K562 (cell line): ENCODE data around the gene PRSS22. TPM values are rescaled to one million over a fixed set of nuclear protein-coding genes. Genes with fewer than 3 reads are reported as not detected.

Experiments
- ATAC-seq: fragments of 200-7000 bp; cut with Tn5 transposase; 3 replicates; pipeline ENCODE4 v1.9.1; 2020; ENCODE audit warnings: moderate library complexity
- BruUV-seq: library from RNA; stranded (reverse); fragments of 400-500 nt; replicated peaks from 2 replicates; lab custom pipeline; 2021; lab: Mats Ljungman, UMichigan
- CTCF ChIA-PET: fragments of 300-600 bp; formaldehyde crosslinking; extraction: SDS; loops from one replicate; lab custom pipeline; 2021; ENCODE audit warnings: low intra/inter-chr PET ratio; lab: Yijun Ruan, JAX
- POLR2A ChIA-PET: fragments of 300-600, 350-650 bp; sonication (Branson Sonifier 250); formaldehyde crosslinking; extraction: SDS; loops from one replicate; lab custom pipeline; 2021; ENCODE audit warnings: antibody characterized with exemption, inconsistent platforms; lab: Yijun Ruan, JAX
- DNase-seq, 4 experiments: peaks; one replicate each; pipeline versions ENCODE4 v3.0.0 to v3.0.0-alpha.2; 2011 to 2018; ENCODE audit warnings: low spot score in 3 of 4, mixed read lengths in 3 of 4; ENCODE audit errors: extremely low read depth in 1 of 4
- FAIRE-seq: peaks from 2 replicates; lab custom pipeline; 2011; peaks lifted over from hg19 to GRCh38; lab: Jason Lieb, UNC
- H2AFZ ChIP-seq: 2 replicates; pipeline ENCODE4 v1.6.0; 2011; ENCODE audit warnings: low read depth, low read length, control low read depth, inconsistent platforms
- H3K27ac ChIP-seq: fragments of 200-600 bp; 3 replicates; pipeline ENCODE4 v1.8.0; 2011; ENCODE audit warnings: low read depth, mild to moderate bottlenecking, control low read depth, inconsistent platforms, low read length, moderate library complexity, mixed read lengths; ENCODE audit errors: extremely low read depth
- H3K27me3 ChIP-seq, 2 experiments: fragments of 300-600 bp in 1 of 2; 2 replicates in 1 of 2; 3 replicates in 1 of 2; pipeline versions ENCODE4 v1.6.0 to v1.8.0; 2011; ENCODE audit warnings: inconsistent platforms in 2 of 2, low read length in 2 of 2, mild to moderate bottlenecking in 1 of 2, mixed read lengths in 1 of 2, moderate library complexity in 1 of 2; ENCODE audit not compliant: control insufficient read depth in 2 of 2, insufficient read depth in 2 of 2
- H3K36me3 ChIP-seq: fragments of 300-600 bp; 3 replicates; pipeline ENCODE4 v1.8.0; 2011; ENCODE audit warnings: mild to moderate bottlenecking, low read length, inconsistent platforms; ENCODE audit not compliant: control insufficient read depth, insufficient read depth
- H3K4me1 ChIP-seq, 2 experiments: fragments of 200-600 bp in 1 of 2; replicated peaks in 1 of 2; 2 replicates in 1 of 2; 3 replicates in 1 of 2; pipeline versions ENCODE4 v1.5.1 to v1.8.0; 2011; ENCODE audit warnings: inconsistent platforms in 2 of 2, low read length in 2 of 2, mild to moderate bottlenecking in 1 of 2, mixed read lengths in 1 of 2, moderate library complexity in 1 of 2; ENCODE audit not compliant: control insufficient read depth in 2 of 2, insufficient read depth in 2 of 2
- H3K4me2 ChIP-seq: 2 replicates; pipeline ENCODE4 v1.6.1; 2011; ENCODE audit warnings: low read length, control low read depth, inconsistent platforms, mixed read lengths; ENCODE audit not compliant: insufficient read depth
- H3K4me3 ChIP-seq: fragments of 200-600 bp; sonication (generic), shearing (Covaris generic); 2 replicates; pipeline ENCODE4 v1.5.1; 2016; ENCODE audit warnings: control low read depth, inconsistent platforms
- H3K79me2 ChIP-seq: fragments of 200-600 bp; 3 replicates; pipeline ENCODE4 v1.8.0; 2011; ENCODE audit warnings: low read length, inconsistent platforms; ENCODE audit not compliant: control insufficient read depth, insufficient read depth
- H3K9ac ChIP-seq, 2 experiments: 2 replicates each; pipeline versions ENCODE4 v1.6.0 to v1.6.1; 2011; ENCODE audit warnings: low read depth in 2 of 2, low read length in 2 of 2, control low read depth in 1 of 2, inconsistent platforms in 1 of 2, mild to moderate bottlenecking in 1 of 2, mixed read lengths in 1 of 2; ENCODE audit not compliant: insufficient read depth in 1 of 2
- H3K9me1 ChIP-seq: one replicate; pipeline ENCODE4 v1.6.0; 2011; ENCODE audit warnings: inconsistent platforms, mild to moderate bottlenecking, low read length, moderate library complexity; ENCODE audit not compliant: control insufficient read depth, insufficient read depth
- H3K9me3 ChIP-seq: replicated peaks from 2 replicates; pipeline ENCODE4 v1.5.1; 2011; ENCODE audit warnings: low read depth, low read length, inconsistent platforms; ENCODE audit not compliant: control insufficient read depth, insufficient read depth
- H4K20me1 ChIP-seq: replicated peaks from 2 replicates; pipeline ENCODE4 v1.6.1; 2011; ENCODE audit warnings: low read length, inconsistent platforms, mixed read lengths; ENCODE audit not compliant: control insufficient read depth, insufficient read depth
- BRF2 ChIP-seq: IDR thresholded peaks from 3 replicates; pipeline ENCODE4 v1.6.1; 2011; ENCODE audit warnings: borderline replicate concordance, mild to moderate bottlenecking; ENCODE audit not compliant: insufficient read length, insufficient read depth
- ESRRB ChIP-seq: fragments of 250-450 bp; sonication (Bioruptor Pico); IDR thresholded peaks from 2 replicates; pipeline ENCODE4 v1.5.0; 2020; ENCODE audit warnings: mild to moderate bottlenecking, moderate library complexity, borderline replicate concordance
- GABPB2 ChIP-seq: fragments of 250-450 bp; sonication (Bioruptor Pico); conservative IDR thresholded peaks from 2 replicates; pipeline ENCODE4 v1.5.1; 2021; ENCODE audit warnings: mild to moderate bottlenecking
- HSF4 ChIP-seq: fragments of 250-450 bp; sonication (Bioruptor Pico); IDR thresholded peaks from 2 replicates; pipeline ENCODE4 v2.1.2; 2022; ENCODE audit warnings: mild to moderate bottlenecking, moderate library complexity, borderline replicate concordance
- MAFG ChIP-seq: fragments of 450-650 bp; conservative IDR thresholded peaks from 2 replicates; pipeline ENCODE4 v1.6.1; 2016; ENCODE audit warnings: missing genetic modification characterization, missing compliant biosample characterization
- MXD1 ChIP-seq: fragments of 250-450 bp; sonication (Bioruptor Pico); IDR thresholded peaks from 2 replicates; pipeline ENCODE4 v1.8.0; 2021; ENCODE audit warnings: borderline replicate concordance, mild to moderate bottlenecking, moderate library complexity; ENCODE audit not compliant: poor library complexity, severe bottlenecking
- RBM15 ChIP-seq: fragments of 200-400 bp; formaldehyde crosslinking; IDR thresholded peaks from 2 replicates; pipeline ENCODE4 v1.6.1; 2018; ENCODE audit warnings: mild to moderate bottlenecking, low read length, moderate library complexity; ENCODE audit not compliant: insufficient read depth
- SMARCE1 ChIP-seq: fragments of 450-650 bp; IDR thresholded peaks from 2 replicates; pipeline ENCODE4 v1.7.1; 2016; ENCODE audit warnings: mild to moderate bottlenecking
- TAF15 ChIP-seq: fragments of 200-400 bp; formaldehyde crosslinking; IDR thresholded peaks from 2 replicates; pipeline ENCODE4 v1.6.1; 2017; ENCODE audit warnings: mild to moderate bottlenecking, low read depth, low read length, moderate library complexity
- USF2 ChIP-seq: sonication (generic); formaldehyde crosslinking; IDR thresholded peaks from 2 replicates; pipeline ENCODE4 v1.5.0; 2020; ENCODE audit warnings: missing genetic modification reagents
- ZBTB11 ChIP-seq, 3 experiments: fragments of 200-800 bp in 1 of 3; fragments of 250-450 bp in 1 of 3; fragments of 450-650 bp in 1 of 3; sonication (Bioruptor Pico) in 1 of 3; sonication (Bioruptor generic) in 1 of 3; formaldehyde crosslinking in 1 of 3; IDR thresholded peaks; 2 replicates each; pipeline versions ENCODE4 v1.6.1 to v1.8.0; 2016 to 2022; ENCODE audit warnings: mild to moderate bottlenecking in 2 of 3, missing genetic modification characterization in 2 of 3, missing compliant biosample characterization in 1 of 3, moderate library complexity in 1 of 3
- ZNF224 ChIP-seq: sonication (generic); formaldehyde crosslinking; IDR thresholded peaks from 2 replicates; pipeline ENCODE4 v1.8.0; 2022; ENCODE audit warnings: mild to moderate bottlenecking, missing genetic modification reagents
- ZNF785 ChIP-seq: fragments of 250-450 bp; sonication (Bioruptor Pico); IDR thresholded peaks from 2 replicates; pipeline ENCODE4 v1.4.0; 2020; ENCODE audit warnings: mild to moderate bottlenecking
- ZSCAN29 ChIP-seq: fragments of 450-650 bp; IDR thresholded peaks from 2 replicates; pipeline ENCODE4 v1.6.1; 2017
- WGBS: fragments of 100-300 bp; shearing (Covaris generic); methylation state at CpG from one replicate; pipeline ENCODE4 v1.1.6; 2016; ENCODE audit warnings: low coverage, mixed read lengths; ENCODE audit not compliant: insufficient coverage; ENCODE audit errors: missing lambda C conversion rate; 5-methylcytosine and 5-hydroxymethylcytosine counted together
- in situ Hi-C: fragments of 300-500 bp; cut with MboI; formaldehyde crosslinking; loops from 4 replicates; pipeline ENCODE4 v1.15.0; 2018; ENCODE audit warnings: inconsistent platforms, mixed read lengths
- intact Hi-C: fragments of 100-400 bp; cut with micrococcal nuclease; formaldehyde crosslinking; loops from 2 replicates; pipeline ENCODE4 v1.14.2; 2022
- polyA plus RNA-seq, 8 experiments: library from polyadenylated mRNA; depleted of rRNA in 4 of 8; stranded (reverse) in 5 of 8; unstranded in 3 of 8; fragments of >200 nt; fragmentation: Nextera tagmentation in 2 of 8; fragmentation: Illumina TruSeq in 1 of 8; extraction: Ambion mirVana in 2 of 8; extraction: Trizol in 1 of 8; gene quantifications; 2 replicates each; pipeline versions ENCODE4 v1.2.1 to v1.2.3, GENCODE V29; 2011 to 2014; ENCODE audit warnings: inconsistent platforms in 1 of 8, missing spikeins in 1 of 8
- total RNA-seq, 7 experiments: library from RNA; depleted of rRNA in 6 of 7; stranded (reverse); fragments of >200 nt in 6 of 7; fragmentation: Illumina TruSeq in 2 of 7; extraction: Trizol in 2 of 7; gene quantifications; 2 replicates each; pipeline versions ENCODE4 v1.2.1 to v1.2.3, GENCODE V29; 2011 to 2021; ENCODE audit warnings: low replicate concordance in 1 of 7

PRSS22 gene
- total and polyA plus RNA-seq, 9 of the 15 experiments (the other 6 are each of a cell fraction or from before 2014, with no cell fraction given): 0.13 to 0.42 TPM; not detected in 7

GRCh38 chr16:2811703-2812471 lies 46.1 kb downstream of the PRSS22 start:
- DNase-seq: peak in 2 of 4 experiments; percentile 52 to 58
- H3K79me2 ChIP-seq: peaks cover 4% of the 10 kb centered on the region
- peak overlapping the region in 1 of 2 experiments; percentile 46; a peak in 2 of 4 replicates for H3K9ac ChIP-seq
- no peak overlapping the region for H2AFZ ChIP-seq
- CTCF ChIA-PET: no interaction called here
- H3K9me3 ChIP-seq: no peaks in the 10 kb centered on the region
- peak; percentile 88 for ATAC-seq
- WGBS: 31% methylated on average over 15 of the region's 15 CpGs
- peak; percentile 75 for FAIRE-seq
- no peaks in the 10 kb centered on the region for H3K36me3 ChIP-seq
- intact Hi-C loops: no loop called here
- H3K4me3 ChIP-seq: no peak overlapping the region
- BruUV-seq: no TSS peak
- H3K27me3 ChIP-seq: peaks cover 4 to 27% of the 10 kb centered on the region in 2 experiments; a peak in 3 of 5 replicates
- no peaks in the 10 kb centered on the region for H3K9me1 ChIP-seq
- H3K27ac ChIP-seq: no peak overlapping the region
- H4K20me1 ChIP-seq: no peaks in the 10 kb centered on the region
- in situ Hi-C loops: no loop called here
- H3K4me1 ChIP-seq: peaks cover 12 to 28% of the 10 kb centered on the region in 2 experiments; a peak in 4 of 5 replicates
- no peak overlapping the region; the same call in 1 of the 2 replicates for H3K4me2 ChIP-seq
- POLR2A ChIA-PET: interaction anchor here (1.0 to 1.9 kb wide), 7 partner anchors 9 to 71 kb away, joined by 3 to 7 read pairs (median 4); partner anchors contain the start of gene FLYWCH2
- TF ChIP-seq MAFG (tag) (no peak), RBM15 (no peak), SMARCE1 (no peak), ZNF224 (CRISPR knock-in tag) (no peak), ESRRB (CRISPR knock-in tag) (no peak), ZSCAN29 (no peak), ZBTB11 (CRISPR knock-in tag; IDR thresholded peaks at IDR 0.05) (no peak), HSF4 (CRISPR knock-in tag) (no peak), ZNF785 (no peak), GABPB2 (no peak), USF2 (peak; percentile 39; the same call in 1 of the 2 replicates), MXD1 (CRISPR knock-in tag) (no peak), TAF15 (no peak), BRF2 (no peak)
